Measurements from ENCODE around the gene SPATS1. TPM values are rescaled to one million over a fixed set of nuclear protein-coding genes. Genes with fewer than 3 reads are reported as not detected.

SPATS1 gene
- total and polyA plus RNA-seq, 7 experiments from 2014 or later = not detected

- H3K4me3 ChIP-seq (ENCODE audit: low read length) = no peak overlapping the region
- H3K36me3 Mint-ChIP-seq = peaks cover 0 to under 1% (median 0%) of the 10 kb centered on the region in 5 donors
- no peaks in the 10 kb centered on the region for H3K27me3 ChIP-seq (ENCODE audit: control insufficient read depth in 2 of 2, insufficient read depth in 2 of 2, low read length in 2 of 2)
- peaks cover 0 to 4% (median 0%) of the 10 kb centered on the region in 7 donors for H3K4me1 Mint-ChIP-seq
- ATAC-seq = no peak
- no peaks in the 10 kb centered on the region for H3K36me3 ChIP-seq (ENCODE audit: control insufficient read depth in 2 of 3, insufficient read depth in 3 of 3, low read length in 3 of 3)
- H3K4me3 Mint-ChIP-seq = no peak overlapping the region
- H3K9me3 Mint-ChIP-seq = no peaks in the 10 kb centered on the region
- DNase-seq = no peak
- ChIA-PET CTCF (no interaction called here), POLR2A (no interaction called here)
- no peaks in the 10 kb centered on the region for H3K9me3 ChIP-seq (ENCODE audit: control insufficient read depth in 2 of 3, low read length in 3 of 3)
- H3K4me1 ChIP-seq (ENCODE audit: control insufficient read depth in 2 of 2, insufficient read depth in 2 of 2, low read length in 2 of 2) = no peaks in the 10 kb centered on the region
- peaks cover 8 to 21% (median 10%) of the 10 kb centered on the region in 5 donors for H3K27me3 Mint-ChIP-seq
- peak overlapping the region in 1 of 9 donors; percentile 55 for H3K27ac Mint-ChIP-seq
- intact Hi-C loops (cut with micrococcal nuclease) = no loop called here
- no peak overlapping the region for H3K27ac ChIP-seq (ENCODE audit: low read depth, low read length)
Observed at GRCh38 chr6:44363377-44363926, 21.0 kb downstream of the SPATS1 start.

- Histone ChIP-seq H3K4me3 (ENCODE audit: low read length) (no peak overlapping the region), H3K27ac (ENCODE audit: low read depth, low read length) (no peak overlapping the region), H3K27me3 (ENCODE audit: control insufficient read depth in 2 of 2, insufficient read depth in 2 of 2, low read length in 2 of 2) (no peaks in the 10 kb centered on the region), H3K4me1 (ENCODE audit: control insufficient read depth in 2 of 2, insufficient read depth in 2 of 2, low read length in 2 of 2) (no peaks in the 10 kb centered on the region), H3K36me3 (ENCODE audit: control insufficient read depth in 2 of 3, insufficient read depth in 3 of 3, low read length in 3 of 3) (no peaks in the 10 kb centered on the region), H3K9me3 (ENCODE audit: control insufficient read depth in 2 of 3, low read length in 3 of 3) (no peaks in the 10 kb centered on the region)
- Mint-ChIP-seq H3K27me3 (peaks cover 11 to 23% (median 16%) of the 10 kb centered on the region in 5 donors), H3K9me3 (no peaks in the 10 kb centered on the region), H3K4me3 (no peak overlapping the region), H3K4me1 (peaks cover 0 to 4% (median 0%) of the 10 kb centered on the region in 7 donors), H3K36me3 (peaks cover 0 to 4% (median 0%) of the 10 kb centered on the region in 5 donors), H3K27ac (no peak overlapping the region)
- intact Hi-C loops (cut with micrococcal nuclease) = no loop called here
- DNase-seq (no peak), ATAC-seq (no peak)
- ChIA-PET CTCF (no interaction called here), POLR2A (no interaction called here)
Observed at GRCh38 chr6:44366781-44367180, 24.3 kb downstream of the SPATS1 start.

GRCh38 chr6:44367681-44368080, 25.2 kb downstream of the SPATS1 start:
- H3K27ac Mint-ChIP-seq = no peak overlapping the region
- H3K4me3 Mint-ChIP-seq = no peak overlapping the region
- H3K27ac ChIP-seq (ENCODE audit: low read depth, low read length) = no peak overlapping the region
- ChIA-PET POLR2A (no interaction called here), CTCF (no interaction called here)
- no peaks in the 10 kb centered on the region for H3K27me3 ChIP-seq (ENCODE audit: control insufficient read depth in 2 of 2, insufficient read depth in 2 of 2, low read length in 2 of 2)
- no peaks in the 10 kb centered on the region for H3K9me3 ChIP-seq (ENCODE audit: control insufficient read depth in 2 of 3, low read length in 3 of 3)
- H3K36me3 Mint-ChIP-seq = peaks cover 0 to 4% (median 0%) of the 10 kb centered on the region in 5 donors
- H3K4me1 Mint-ChIP-seq = peaks cover 0 to 4% (median 0%) of the 10 kb centered on the region in 7 donors
- peaks cover 12 to 23% (median 14%) of the 10 kb centered on the region in 5 donors for H3K27me3 Mint-ChIP-seq
- H3K4me3 ChIP-seq (ENCODE audit: low read length) = no peak overlapping the region
- H3K4me1 ChIP-seq (ENCODE audit: control insufficient read depth in 2 of 2, insufficient read depth in 2 of 2, low read length in 2 of 2) = no peaks in the 10 kb centered on the region
- no peak for ATAC-seq
- no peaks in the 10 kb centered on the region for H3K9me3 Mint-ChIP-seq
- DNase-seq = no peak
- intact Hi-C loops (cut with micrococcal nuclease) = no loop called here
- no peaks in the 10 kb centered on the region for H3K36me3 ChIP-seq (ENCODE audit: control insufficient read depth in 2 of 3, insufficient read depth in 3 of 3, low read length in 3 of 3)

GRCh38 chr6:44373051-44373450, 30.6 kb downstream of the SPATS1 start:
- ATAC-seq = no peak
- no peaks in the 10 kb centered on the region for H3K36me3 ChIP-seq (ENCODE audit: control insufficient read depth in 2 of 3, insufficient read depth in 3 of 3, low read length in 3 of 3)
- Mint-ChIP-seq H3K4me3 (no peak overlapping the region), H3K36me3 (peaks cover 0 to 4% (median 0%) of the 10 kb centered on the region in 5 donors), H3K9me3 (no peaks in the 10 kb centered on the region), H3K4me1 (peaks cover 0 to 4% (median 0%) of the 10 kb centered on the region in 7 donors), H3K27me3 (peaks cover 12 to 35% (median 24%) of the 10 kb centered on the region in 5 donors), H3K27ac (no peak overlapping the region)
- ChIA-PET CTCF (interaction anchor here (0.5 kb wide), 1 partner anchor 274 kb away, joined by 3 read pairs; no protein-coding TSS in a partner anchor), POLR2A (interaction anchor here (0.6 kb wide), 1 partner anchor 64 kb away, joined by 3 read pairs; no protein-coding TSS in a partner anchor)
- no peak overlapping the region for H3K4me3 ChIP-seq (ENCODE audit: low read length)
- no peaks in the 10 kb centered on the region for H3K9me3 ChIP-seq (ENCODE audit: control insufficient read depth in 2 of 3, low read length in 3 of 3)
- intact Hi-C loops (cut with micrococcal nuclease) = no loop called here
- H3K4me1 ChIP-seq (ENCODE audit: control insufficient read depth in 2 of 2, insufficient read depth in 2 of 2, low read length in 2 of 2) = no peaks in the 10 kb centered on the region
- H3K27ac ChIP-seq (ENCODE audit: low read depth, low read length) = no peak overlapping the region
- H3K27me3 ChIP-seq (ENCODE audit: control insufficient read depth in 2 of 2, insufficient read depth in 2 of 2, low read length in 2 of 2) = no peaks in the 10 kb centered on the region
- no peak for DNase-seq

- no peak overlapping the region for H3K4me3 Mint-ChIP-seq
- H3K27me3 ChIP-seq (ENCODE audit: control insufficient read depth in 2 of 2, insufficient read depth in 2 of 2, low read length in 2 of 2) = no peaks in the 10 kb centered on the region
- CTCF ChIA-PET = no interaction called here
- POLR2A ChIA-PET = no interaction called here
- no peak overlapping the region for H3K27ac ChIP-seq (ENCODE audit: low read depth, low read length)
- H3K9me3 Mint-ChIP-seq = no peaks in the 10 kb centered on the region
- no peaks in the 10 kb centered on the region for H3K36me3 Mint-ChIP-seq
- ATAC-seq (no peak), DNase-seq (no peak)
- H3K4me1 ChIP-seq (ENCODE audit: control insufficient read depth in 2 of 2, insufficient read depth in 2 of 2, low read length in 2 of 2) = no peaks in the 10 kb centered on the region
- H3K27ac Mint-ChIP-seq = no peak overlapping the region
- intact Hi-C loops (cut with micrococcal nuclease) = no loop called here
- no peak overlapping the region for H3K4me3 ChIP-seq (ENCODE audit: low read length)
- no peaks in the 10 kb centered on the region for H3K9me3 ChIP-seq (ENCODE audit: control insufficient read depth in 2 of 3, low read length in 3 of 3)
- H3K4me1 Mint-ChIP-seq = peaks cover 0 to 4% (median under 1%) of the 10 kb centered on the region in 7 donors
- H3K36me3 ChIP-seq (ENCODE audit: control insufficient read depth in 2 of 3, insufficient read depth in 3 of 3, low read length in 3 of 3) = no peaks in the 10 kb centered on the region
- peaks cover 6 to 33% (median 17%) of the 10 kb centered on the region in 5 donors for H3K27me3 Mint-ChIP-seq
Observed at GRCh38 chr6:44373787-44374186, 31.3 kb downstream of the SPATS1 start.

- no peak overlapping the region for H3K4me3 ChIP-seq (ENCODE audit: low read length)
- H3K9me3 ChIP-seq (ENCODE audit: control insufficient read depth in 2 of 3, low read length in 3 of 3) = no peaks in the 10 kb centered on the region
- H3K4me1 ChIP-seq (ENCODE audit: control insufficient read depth in 2 of 2, insufficient read depth in 2 of 2, low read length in 2 of 2) = no peaks in the 10 kb centered on the region
- ATAC-seq = no peak
- H3K4me1 Mint-ChIP-seq = peaks cover 0 to 4% (median 4%) of the 10 kb centered on the region in 7 donors
- H3K27me3 Mint-ChIP-seq = peaks cover 2 to 35% (median 14%) of the 10 kb centered on the region in 5 donors
- DNase-seq = no peak
- H3K9me3 Mint-ChIP-seq = no peaks in the 10 kb centered on the region
- no peak overlapping the region for H3K27ac Mint-ChIP-seq
- ChIA-PET CTCF (interaction anchor here (0.6 kb wide), 2 partner anchors 290 to 1890 kb away, joined by 3 to 4 read pairs; no protein-coding TSS in a partner anchor), POLR2A (no interaction called here)
- H3K27me3 ChIP-seq (ENCODE audit: control insufficient read depth in 2 of 2, insufficient read depth in 2 of 2, low read length in 2 of 2) = no peaks in the 10 kb centered on the region
- H3K36me3 ChIP-seq (ENCODE audit: control insufficient read depth in 2 of 3, insufficient read depth in 3 of 3, low read length in 3 of 3) = no peaks in the 10 kb centered on the region
- intact Hi-C loops (cut with micrococcal nuclease) = no loop called here
- H3K36me3 Mint-ChIP-seq = no peaks in the 10 kb centered on the region
- no peak overlapping the region for H3K4me3 Mint-ChIP-seq
- H3K27ac ChIP-seq (ENCODE audit: low read depth, low read length) = no peak overlapping the region
Observed at GRCh38 chr6:44375071-44375470, 32.6 kb downstream of the SPATS1 start.

- intact Hi-C loops (cut with micrococcal nuclease) = no loop called here
- Mint-ChIP-seq H3K27ac (no peak overlapping the region), H3K4me1 (peaks cover 0 to 6% (median 4%) of the 10 kb centered on the region in 7 donors), H3K9me3 (no peaks in the 10 kb centered on the region), H3K4me3 (no peak overlapping the region), H3K36me3 (no peaks in the 10 kb centered on the region), H3K27me3 (peaks cover 0 to 48% (median 12%) of the 10 kb centered on the region in 5 donors)
- no peaks in the 10 kb centered on the region for H3K9me3 ChIP-seq (ENCODE audit: control insufficient read depth in 2 of 3, low read length in 3 of 3)
- no peak overlapping the region for H3K4me3 ChIP-seq (ENCODE audit: low read length)
- ATAC-seq = no peak
- H3K27ac ChIP-seq (ENCODE audit: low read depth, low read length) = no peak overlapping the region
- H3K27me3 ChIP-seq (ENCODE audit: control insufficient read depth in 2 of 2, insufficient read depth in 2 of 2, low read length in 2 of 2) = no peaks in the 10 kb centered on the region
- H3K36me3 ChIP-seq (ENCODE audit: control insufficient read depth in 2 of 3, insufficient read depth in 3 of 3, low read length in 3 of 3) = no peaks in the 10 kb centered on the region
- CTCF ChIA-PET = interaction anchor here (0.6 kb wide), 1 partner anchor 9 kb away, joined by 3 read pairs; no protein-coding TSS in a partner anchor
- no peak for DNase-seq
- no peaks in the 10 kb centered on the region for H3K4me1 ChIP-seq (ENCODE audit: control insufficient read depth in 2 of 2, insufficient read depth in 2 of 2, low read length in 2 of 2)
- POLR2A ChIA-PET = no interaction called here
Observed at GRCh38 chr6:44377484-44377883, 35.0 kb downstream of the SPATS1 start.
